ENCODE data around the gene LEF1.

The LEF1 gene

DNA sequence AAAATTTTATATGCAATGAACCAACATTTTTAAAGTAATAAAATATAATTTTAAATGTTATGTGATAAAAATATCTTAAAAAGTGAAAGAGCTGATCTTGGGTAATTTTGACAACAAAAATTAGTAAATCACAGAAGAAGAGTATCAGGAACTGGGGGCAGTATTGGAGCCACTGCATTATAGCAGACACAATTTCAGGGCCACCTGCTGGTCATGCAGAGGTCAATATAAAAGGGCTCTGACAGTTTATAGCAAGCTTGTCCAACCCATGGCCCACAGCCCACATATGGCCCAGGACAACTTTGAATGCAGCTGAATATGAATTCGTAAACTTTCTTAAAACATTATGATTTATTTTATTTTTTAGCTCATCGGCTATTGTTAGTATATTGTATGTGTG lies 13.0 kb upstream of the LEF1 start:
- no peak overlapping the region for H3K27ac ChIP-seq

GRCh38 chr4:108180513-108180912 lies 11.8 kb upstream of the LEF1 start:
- no peak overlapping the region for H3K4me3 ChIP-seq
- H3K27ac ChIP-seq = no peak overlapping the region

More for the DNA sequence above, 13.0 kb upstream of the LEF1 start:
- H3K4me3 ChIP-seq = no peak overlapping the region

GRCh38 chr4:108175966-108176365 lies 7.2 kb upstream of the LEF1 start:
- H3K4me3 ChIP-seq = no peak overlapping the region
- no peak overlapping the region for H3K27ac ChIP-seq

GRCh38 chr4:108174856-108175255 lies 6.1 kb upstream of the LEF1 start:
- Histone ChIP-seq H3K27ac (no peak overlapping the region), H3K4me3 (no peak overlapping the region)

- peak overlapping the region in 11 of 21 experiments; percentile 30 to 90 (median 84) for H3K27ac ChIP-seq
- H3K4me3 ChIP-seq = peak overlapping the region; percentile 42 to 62 (median 49)
Measured at GRCh38 chr4:108173599-108174057, 4.9 kb upstream of the LEF1 start.

DNA sequence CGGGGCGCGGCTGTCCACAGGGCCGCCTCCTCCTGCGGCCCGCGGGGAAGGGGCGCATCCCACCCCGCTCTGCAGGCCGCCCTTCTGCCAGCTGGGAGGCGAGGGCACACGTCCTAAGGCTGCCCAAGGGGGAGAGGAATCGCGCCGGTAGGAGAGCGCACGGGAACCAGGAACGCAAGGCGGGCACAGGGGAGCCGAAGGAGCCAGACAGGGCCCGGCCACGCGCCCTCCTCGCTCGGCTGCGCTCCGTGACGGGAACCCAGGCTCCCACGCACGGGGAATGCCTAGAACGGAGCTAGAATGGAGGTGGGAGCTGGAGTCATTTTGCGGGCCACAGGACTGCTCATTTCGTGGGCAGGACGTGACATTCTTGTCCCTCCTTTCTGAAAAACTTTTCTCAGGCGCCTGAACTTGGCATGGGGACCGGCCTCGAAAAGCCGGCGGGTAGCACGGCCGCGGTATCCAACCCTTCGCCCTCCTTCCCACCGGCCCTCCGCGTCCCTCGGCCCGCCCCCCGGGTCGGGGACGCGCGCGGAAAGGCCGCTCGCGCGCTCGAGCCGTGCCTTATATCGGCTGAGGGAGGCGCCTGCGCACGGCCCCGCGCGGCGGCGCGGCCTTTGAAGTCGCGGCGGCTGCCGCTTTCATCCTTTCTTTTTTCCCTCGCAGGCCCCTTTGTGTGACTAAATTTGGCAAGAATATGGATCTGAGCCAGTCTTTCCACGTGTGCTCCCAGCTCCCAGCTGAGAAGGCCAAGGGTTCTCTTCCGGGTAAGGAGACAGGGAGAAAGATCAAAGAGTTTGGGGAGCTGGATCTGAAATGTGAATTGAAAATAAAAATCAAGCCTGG lies 4.2 kb upstream of the LEF1 start:
- H3K27ac ChIP-seq = peak overlapping the region; percentile 30 to 90 (median 72)
- H3K4me3 ChIP-seq = peak overlapping the region; percentile 42 to 62 (median 49)

DNA sequence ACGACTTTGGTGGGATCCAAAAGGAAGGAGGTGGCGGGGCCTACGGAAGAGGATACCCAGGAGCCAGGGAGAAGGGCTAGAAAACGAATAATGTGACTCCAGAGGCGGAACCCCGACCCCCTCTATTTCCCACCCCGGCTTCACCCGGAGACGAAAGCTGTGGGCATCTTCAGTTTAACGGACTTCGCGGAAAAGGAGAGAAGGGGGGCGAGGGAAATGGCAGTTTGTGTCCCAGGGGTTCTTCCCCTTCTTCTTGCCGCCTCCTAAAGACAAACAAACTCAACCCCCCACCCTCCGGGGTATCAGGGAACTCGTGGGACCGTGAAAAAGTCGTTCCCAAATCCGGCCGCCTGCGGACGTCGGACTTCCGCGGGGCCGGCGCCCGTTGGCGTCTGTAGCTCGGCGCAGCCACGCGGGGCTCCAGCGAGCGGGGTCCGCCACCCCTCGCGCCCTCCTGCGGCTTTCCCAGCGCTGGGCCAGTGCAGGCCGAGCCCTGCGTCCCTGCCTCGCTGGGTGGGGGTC lies 3.6 kb upstream of the LEF1 start:
- peak overlapping the region; percentile 42 to 62 (median 49) for H3K4me3 ChIP-seq
- peak overlapping the region; percentile 30 to 90 (median 72) for H3K27ac ChIP-seq

GRCh38 chr4:108171339-108172230 lies 2.9 kb upstream of the LEF1 start:
- Histone ChIP-seq H3K27ac (peak overlapping the region in 15 of 21 experiments; percentile 30 to 90 (median 78)), H3K4me3 (peak overlapping the region; percentile 3 to 62 (median 47))

GRCh38 chr4:108170631-108171338 lies 2.1 kb upstream of the LEF1 start:
- H3K27ac ChIP-seq = peak overlapping the region in 1 of 21 experiments; percentile 73
- no peak overlapping the region for H3K4me3 ChIP-seq

- Histone ChIP-seq H3K4me3 (peak overlapping the region in 1 of 7 experiments; percentile 49), H3K27ac (no peak overlapping the region)
Measured at GRCh38 chr4:108169664-108170063, 932 bp upstream of the LEF1 start.

GRCh38 chr4:108168160-108168670 lies 517 bp downstream of the LEF1 start:
- H3K27ac ChIP-seq = peak overlapping the region in 20 of 21 experiments; percentile 0 to 87 (median 65)

DNA sequence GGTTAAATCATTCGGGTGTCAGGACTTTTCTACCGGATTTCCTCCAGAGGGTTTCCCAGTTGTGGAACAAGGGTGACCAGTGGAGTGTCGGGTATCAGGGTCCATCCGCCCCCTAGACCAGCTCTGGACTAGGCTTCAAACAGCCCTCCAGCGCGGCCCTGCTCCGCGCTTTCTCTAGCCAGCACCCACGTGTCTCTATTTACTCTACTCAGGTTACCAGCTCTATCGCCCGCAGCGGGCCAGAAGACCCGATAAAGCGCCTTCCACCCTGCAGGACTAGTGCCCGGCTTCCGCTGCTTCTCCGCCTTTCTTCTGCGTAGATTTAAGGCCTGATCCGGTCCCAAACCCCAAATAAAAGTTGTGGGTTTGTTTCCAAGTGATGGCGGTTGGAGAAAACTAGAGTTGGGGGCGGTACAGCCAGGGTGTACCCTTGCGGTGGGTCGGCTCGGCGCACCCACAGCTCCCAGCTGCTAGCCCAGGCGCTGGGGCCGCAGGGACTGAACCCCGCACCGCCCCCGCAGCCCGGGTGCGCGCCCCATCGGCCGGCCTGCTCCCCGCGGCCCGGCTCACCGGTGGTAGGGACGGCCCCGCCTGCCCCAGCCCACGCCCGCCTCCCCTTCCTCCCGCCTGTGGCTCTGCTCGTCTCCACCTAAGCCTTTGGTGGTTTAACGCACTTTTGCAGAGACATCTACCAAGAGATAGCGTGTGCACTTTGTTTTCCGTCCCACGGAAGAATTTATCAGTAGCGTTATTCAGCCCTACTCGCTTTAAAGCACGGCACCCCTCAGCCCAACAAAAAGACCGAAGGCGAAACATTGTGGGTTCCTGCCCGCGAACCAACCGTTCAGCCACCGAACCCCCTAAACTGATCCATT lies 2.1 kb downstream of the LEF1 start:
- Histone ChIP-seq H3K4me3 (peak overlapping the region; percentile 49 to 61 (median 54)), H3K27ac (peak overlapping the region in 16 of 21 experiments; percentile 0 to 87 (median 67))

More at GRCh38 chr4:108168160-108168670, 517 bp downstream of the LEF1 start:
- peak overlapping the region; percentile 49 to 61 (median 54) for H3K4me3 ChIP-seq

DNA sequence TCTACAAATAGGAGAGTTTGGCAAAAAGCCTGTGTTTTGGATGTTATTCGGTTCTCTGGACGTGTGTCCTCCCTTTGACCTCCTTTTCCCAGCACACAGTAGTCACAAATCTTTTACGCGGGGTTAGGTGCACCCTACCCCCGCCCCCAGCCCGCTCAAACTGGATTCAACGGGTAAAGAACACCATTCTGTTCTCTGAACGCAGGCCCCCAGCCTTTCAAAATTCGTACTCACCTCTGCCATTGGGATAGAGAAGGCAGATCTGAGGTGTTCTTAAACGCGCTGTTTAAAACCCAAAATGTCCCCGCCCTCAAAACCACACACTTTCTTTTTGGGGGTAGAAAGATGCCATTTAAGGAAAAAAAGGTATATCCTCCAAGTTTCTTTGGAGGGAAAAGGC lies 2.7 kb downstream of the LEF1 start:
- H3K4me3 ChIP-seq = peak overlapping the region; percentile 49 to 61 (median 54)

GRCh38 chr4:108165586-108165985 lies 3.1 kb downstream of the LEF1 start:
- Histone ChIP-seq H3K27ac (peak overlapping the region in 7 of 21 experiments; percentile 20 to 87 (median 79)), H3K4me3 (peak overlapping the region in 5 of 7 experiments; percentile 49 to 61 (median 54))

More for the DNA sequence above, 2.7 kb downstream of the LEF1 start:
- peak overlapping the region in 8 of 21 experiments; percentile 29 to 87 (median 76) for H3K27ac ChIP-seq

DNA sequence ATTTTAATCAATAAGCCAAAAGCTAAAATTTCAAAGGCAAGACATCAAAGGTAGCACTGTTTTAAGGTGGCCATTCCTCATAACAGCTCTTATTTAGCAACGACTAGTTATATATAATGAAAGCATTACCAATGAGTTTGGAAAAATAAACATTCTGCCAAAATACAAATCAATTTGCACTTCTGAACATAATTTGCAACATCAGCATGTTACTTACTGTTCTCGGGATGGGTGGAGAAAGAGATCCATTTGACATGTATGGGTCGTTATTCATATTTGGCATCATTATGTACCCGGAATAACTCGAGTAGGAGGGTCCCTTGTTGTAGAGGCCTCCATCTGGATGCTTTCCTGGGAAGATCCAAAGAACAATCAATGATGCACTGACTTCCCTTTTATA lies 5.4 kb downstream of the LEF1 start:
- Histone ChIP-seq H3K4me3 (peak overlapping the region in 2 of 7 experiments; percentile 2 to 8), H3K27ac (no peak overlapping the region)

GRCh38 chr4:108160741-108161352 lies 7.9 kb downstream of the LEF1 start:
- Histone ChIP-seq H3K27ac (peak overlapping the region in 2 of 21 experiments; percentile 45 to 53), H3K4me3 (no peak overlapping the region)

GRCh38 chr4:108159845-108160244 lies 8.9 kb downstream of the LEF1 start:
- H3K4me3 ChIP-seq = no peak overlapping the region
- peak overlapping the region in 1 of 21 experiments; percentile 53 for H3K27ac ChIP-seq

Data from skin epidermis (tissue), 12 donors.